Epithelial cell of proximal tubule (primary cell): ENCODE results near the gene KLK11. TPM values are rescaled to one million over a fixed set of nuclear protein-coding genes. Genes with fewer than 3 reads are reported as not detected.
"Not testable (repeated sequence)": the region's sequence is repeated elsewhere in the genome, so short reads cannot be mapped to it uniquely, and the experiment has no call there.

Experiments
- DNase-seq: peaks from one replicate; pipeline ENCODE4 v3.0.0-alpha.2; 2011; ENCODE audit warnings: low read depth
- H3K4me3 ChIP-seq: 2 replicates; pipeline ENCODE4 v1.5.1; 2011; ENCODE audit warnings: low read depth, mild to moderate bottlenecking, low read length
- total RNA-seq: library from RNA; depleted of rRNA; stranded (reverse); fragments of >200 nt; gene quantifications from 2 replicates; pipeline ENCODE4 v1.2.3, GENCODE V29; 2015
- TF ChIP-seq, protein P1 (sequence below): conservative IDR thresholded peaks from 2 replicates; pipeline ENCODE4 v1.5.1; 2012; ENCODE audit warnings: low read depth, mild to moderate bottlenecking, low read length

KLK11 gene
- total RNA-seq, 1 donor from 2014 or later, result not detected

DNA sequence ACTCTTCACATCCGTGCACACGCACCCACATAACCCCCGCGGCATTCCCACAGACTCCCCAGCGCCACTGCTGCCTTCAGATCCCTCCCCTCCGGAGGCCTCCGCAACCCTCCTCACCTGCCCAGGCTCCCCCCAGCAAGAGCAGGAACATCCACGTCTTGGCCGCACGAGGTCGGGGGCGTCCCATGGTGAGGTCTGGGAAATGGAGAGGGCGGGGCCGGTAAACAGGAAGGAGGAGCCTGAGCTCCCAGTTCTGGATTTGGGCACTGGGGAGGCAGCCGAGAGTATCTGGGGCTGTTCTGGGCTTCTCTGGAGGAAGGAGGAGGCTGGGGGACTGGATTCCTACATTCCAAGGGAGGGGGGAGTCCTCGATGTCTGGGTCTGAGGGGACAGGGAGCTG lies 25.4 kb downstream of the KLK11 start:
- H3K4me3 ChIP-seq, result no peak overlapping the region
- TF ChIP-seq, protein P1, sequence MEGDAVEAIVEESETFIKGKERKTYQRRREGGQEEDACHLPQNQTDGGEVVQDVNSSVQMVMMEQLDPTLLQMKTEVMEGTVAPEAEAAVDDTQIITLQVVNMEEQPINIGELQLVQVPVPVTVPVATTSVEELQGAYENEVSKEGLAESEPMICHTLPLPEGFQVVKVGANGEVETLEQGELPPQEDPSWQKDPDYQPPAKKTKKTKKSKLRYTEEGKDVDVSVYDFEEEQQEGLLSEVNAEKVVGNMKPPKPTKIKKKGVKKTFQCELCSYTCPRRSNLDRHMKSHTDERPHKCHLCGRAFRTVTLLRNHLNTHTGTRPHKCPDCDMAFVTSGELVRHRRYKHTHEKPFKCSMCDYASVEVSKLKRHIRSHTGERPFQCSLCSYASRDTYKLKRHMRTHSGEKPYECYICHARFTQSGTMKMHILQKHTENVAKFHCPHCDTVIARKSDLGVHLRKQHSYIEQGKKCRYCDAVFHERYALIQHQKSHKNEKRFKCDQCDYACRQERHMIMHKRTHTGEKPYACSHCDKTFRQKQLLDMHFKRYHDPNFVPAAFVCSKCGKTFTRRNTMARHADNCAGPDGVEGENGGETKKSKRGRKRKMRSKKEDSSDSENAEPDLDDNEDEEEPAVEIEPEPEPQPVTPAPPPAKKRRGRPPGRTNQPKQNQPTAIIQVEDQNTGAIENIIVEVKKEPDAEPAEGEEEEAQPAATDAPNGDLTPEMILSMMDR, result no peak
- DNase-seq, result no peak

DNA sequence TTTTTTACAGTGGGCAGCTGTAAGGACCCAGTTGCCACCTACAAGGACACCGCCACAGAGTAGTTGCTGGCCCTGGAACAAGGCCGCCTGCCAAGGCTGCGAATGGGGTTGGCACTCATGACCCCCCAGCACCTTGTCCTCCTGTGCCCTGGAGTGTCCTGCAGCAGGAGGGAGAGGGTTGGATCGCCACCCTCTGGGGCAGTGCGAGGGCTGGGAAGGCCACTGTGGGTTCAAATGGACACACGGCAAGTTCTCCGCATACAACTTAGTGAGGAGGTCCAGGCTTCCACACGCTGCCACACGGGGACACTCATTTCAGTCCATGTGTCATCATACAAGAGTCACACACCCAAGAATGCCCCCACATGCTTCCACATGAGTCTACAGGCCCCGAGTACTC lies 26.0 kb downstream of the KLK11 start:
- DNase-seq, result no peak
- no peak overlapping the region for H3K4me3 ChIP-seq
- TF ChIP-seq, protein P1, result no peak

DNA sequence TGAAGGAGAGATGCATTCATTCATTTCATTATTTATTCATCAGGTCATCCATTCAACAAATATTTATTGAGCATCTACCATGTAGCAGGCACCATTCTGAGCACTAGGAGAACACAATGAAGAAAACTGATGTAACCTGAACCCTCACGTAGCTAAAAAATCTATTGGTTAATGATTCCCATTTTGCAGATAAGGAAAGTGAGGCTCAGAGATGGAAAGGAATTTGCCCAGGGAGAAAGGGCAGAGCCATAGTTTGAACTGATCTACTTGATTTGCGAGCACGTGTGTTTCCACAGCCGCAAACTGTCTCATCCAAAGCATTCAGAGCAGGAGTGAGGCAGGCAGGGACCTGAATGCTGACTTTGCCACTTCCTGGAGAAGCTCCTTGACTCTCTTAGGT lies 27.7 kb downstream of the KLK11 start:
- no peak for DNase-seq
- TF ChIP-seq, protein P1, result no peak
- no peak overlapping the region for H3K4me3 ChIP-seq

DNA sequence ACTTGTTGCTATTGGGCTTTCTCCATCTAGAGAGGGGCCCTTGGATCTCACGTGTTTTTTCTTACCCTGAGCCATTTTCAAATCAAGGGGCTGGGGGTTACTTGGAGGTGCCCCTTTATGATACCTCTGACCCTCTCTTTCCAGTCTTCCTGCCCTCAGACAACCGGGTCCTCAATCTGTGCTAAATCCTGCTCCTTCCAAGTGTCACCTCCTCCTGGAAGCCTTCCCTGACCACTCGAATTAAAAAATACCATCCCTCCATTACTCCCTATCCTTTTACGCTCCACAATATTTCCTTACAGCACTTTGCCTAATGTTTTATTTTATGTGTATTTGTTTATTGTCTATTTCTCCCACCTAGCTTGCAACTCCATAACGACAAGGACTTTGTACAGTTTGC lies 28.4 kb downstream of the KLK11 start:
- TF ChIP-seq, protein P1, result no peak
- no peak overlapping the region for H3K4me3 ChIP-seq

DNA sequence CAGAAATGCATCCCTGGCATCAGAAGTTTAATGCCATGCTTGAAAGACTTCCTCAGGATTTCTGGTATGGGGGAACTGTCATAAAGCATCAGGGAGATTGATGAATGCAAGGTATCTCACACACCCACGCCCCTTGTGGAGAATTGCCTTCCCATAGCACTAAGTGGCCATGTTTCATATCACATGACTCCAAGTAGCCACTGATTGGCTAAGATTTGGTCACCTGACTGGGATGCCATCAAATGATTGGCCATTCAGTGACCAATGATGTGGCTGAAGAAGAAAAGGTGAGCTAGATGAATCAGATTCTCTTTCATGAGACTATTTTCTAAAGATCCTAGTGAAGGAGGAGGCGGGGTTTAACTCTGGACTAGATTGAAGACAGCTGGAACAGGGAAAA lies 32.3 kb downstream of the KLK11 start:
- H3K4me3 ChIP-seq, result no peak overlapping the region
- DNase-seq, result no peak
- TF ChIP-seq, protein P1, result no peak

More for the DNA sequence above, 28.4 kb downstream of the KLK11 start:
- DNase-seq, result no peak

DNA sequence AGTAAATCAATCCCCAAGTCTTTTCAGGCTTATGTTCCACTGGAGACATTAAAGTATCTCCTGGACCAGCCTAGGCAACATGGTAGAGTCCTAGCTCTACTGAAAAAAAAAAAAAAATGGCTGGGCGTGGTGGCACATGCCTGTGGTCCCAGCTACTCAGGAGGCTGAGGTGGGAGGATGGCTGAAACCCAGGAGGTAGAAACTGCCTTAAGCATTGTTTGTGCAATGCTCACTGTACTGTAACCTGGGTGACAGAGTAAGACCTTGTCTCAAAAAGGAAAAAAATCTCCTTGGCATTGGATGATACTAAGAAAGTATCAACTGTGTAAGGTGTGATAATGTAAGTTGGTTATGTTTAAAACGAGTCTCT lies 33.8 kb downstream of the KLK11 start:
- no peak overlapping the region for H3K4me3 ChIP-seq
- TF ChIP-seq, protein P1, result no peak
- no peak for DNase-seq

DNA sequence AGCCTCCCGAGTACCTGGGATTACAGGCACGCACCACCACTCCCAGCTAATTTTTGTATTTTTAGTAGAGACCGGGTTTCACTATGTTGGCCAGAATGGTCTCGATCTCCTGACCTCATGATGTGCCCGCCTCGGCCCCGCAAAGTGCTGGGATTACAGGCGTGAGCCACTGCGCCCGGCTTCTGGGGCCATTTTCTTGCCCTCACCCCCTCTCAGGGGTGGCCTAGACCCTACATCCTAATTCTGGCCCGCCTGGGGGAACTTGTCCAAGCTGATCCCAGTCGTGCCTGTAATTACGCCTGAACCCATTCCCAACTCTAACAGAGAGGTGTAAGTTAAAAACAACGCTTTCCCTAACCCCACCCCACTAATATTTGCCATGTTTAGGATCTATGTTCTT lies 42.0 kb downstream of the KLK11 start:
- not testable (repeated sequence) for H3K4me3 ChIP-seq, DNase-seq

DNA sequence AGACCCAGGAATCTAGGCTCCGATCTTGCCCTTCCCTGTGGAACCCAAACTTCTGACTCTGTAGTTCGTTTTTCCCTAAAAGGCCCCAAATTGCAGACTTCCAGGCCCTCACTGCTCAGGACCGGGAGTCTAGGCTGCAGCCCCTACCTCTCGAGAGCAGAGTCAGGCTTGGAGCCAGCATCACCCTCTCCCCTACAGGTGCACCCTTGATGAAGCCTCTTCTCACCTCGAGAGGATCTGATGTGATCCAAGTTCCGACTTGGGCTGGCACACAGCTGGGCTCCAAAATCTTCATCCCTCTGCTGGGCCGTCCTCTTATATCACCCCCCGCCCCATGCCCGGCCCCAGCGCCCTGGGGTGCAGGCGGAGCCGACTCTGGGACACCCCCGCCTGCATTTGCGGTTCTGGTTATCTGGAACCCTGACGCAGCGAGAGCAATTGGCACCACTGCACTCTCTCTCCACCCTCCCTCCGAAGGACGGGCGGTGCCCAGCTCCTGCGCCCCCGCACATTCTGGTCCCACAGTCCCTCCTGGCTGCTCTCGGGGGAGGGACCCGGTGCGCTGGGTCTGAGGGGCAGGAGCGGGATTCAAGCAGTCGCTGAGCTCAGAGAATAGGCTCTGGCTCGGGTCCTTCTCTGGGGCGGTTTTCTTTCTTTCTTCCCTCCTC lies 42.7 kb downstream of the KLK11 start, which contains the start of gene KLK7:
Gene KLK7, minus strand, starts transcription at position 293 of the 668 bp plus-strand sequence. CDS start 1,518 bp downstream, outside the sequence.
- no peak within 1 kb of the TSS for H3K4me3 ChIP-seq
- no peak for DNase-seq
- TF ChIP-seq, protein P1, result no peak
